SU-DHL-6 (cell line): ENCODE results near the gene LAPTM5.
"Not testable (repeated sequence)": the region's sequence is repeated elsewhere in the genome, so short reads cannot be mapped to it uniquely, and the experiment has no call there.

Experiments used
- CTCF ChIP-seq: fragments of 200-600 bp; sonication (generic); IDR thresholded peaks from one replicate; pipeline ENCODE4 v1.5.1; 2017; ENCODE audit warnings: antibody characterized with exemption, mild to moderate bottlenecking, low read length, moderate library complexity; ENCODE audit not compliant: insufficient read depth, poor library complexity, severe bottlenecking
- EZH2phosphoT487 ChIP-seq: fragments of 200-600 bp; sonication (generic), shearing (Covaris generic); conservative IDR thresholded peaks from 2 replicates; pipeline ENCODE4 v1.6.1; 2018; ENCODE audit warnings: mild to moderate bottlenecking, antibody characterized with exemption, low read length, moderate library complexity, mixed read lengths

- not testable (repeated sequence) for TF ChIP-seq CTCF, EZH2phosphoT487
Measured at GRCh38 chr1:30688516-30688915, 69.1 kb downstream of the LAPTM5 start.
